Measurements from ENCODE around the gene KRTAP12-4.
A peak's percentile ranks its signal among the peaks of the same experiment; 100 is the strongest.
"Not testable (repeated sequence)": the region's sequence is repeated elsewhere in the genome, so short reads cannot be mapped to it uniquely, and the experiment has no call there.

The KRTAP12-4 gene

GRCh38 chr21:44654576-44655175 is at the start of gene KRTAP12-4:
Gene KRTAP12-4 (minus strand): TSS chr21:44654659. CDS start chr21:44654614, 45 bp downstream.
- Mint-ChIP-seq H3K4me1 (peaks cover 58% of the 10 kb centered on the region), H3K27ac (peak within 1 kb of the TSS; percentile 85), H3K9me3 (peaks cover 61% of the 10 kb centered on the region), H3K4me3 (no peak within 1 kb of the TSS), H3K36me3 (peaks cover 59% of the 10 kb centered on the region), H3K27me3 (peaks cover 3% of the 10 kb centered on the region)
- CTCF ChIA-PET, result interaction anchor here (1.0 kb wide), 1 partner anchor 31 kb away, joined by 3 read pairs; no protein-coding TSS in a partner anchor
- no peak for DNase-seq

- H3K4me3 Mint-ChIP-seq, result no peak overlapping the region
- CTCF ChIA-PET, result no interaction called here
- no peak for DNase-seq
- peaks cover 15% of the 10 kb centered on the region for H3K36me3 Mint-ChIP-seq
- H3K9me3 Mint-ChIP-seq, result peaks cover 12% of the 10 kb centered on the region
- peaks cover 2% of the 10 kb centered on the region for H3K4me1 Mint-ChIP-seq
- no peak overlapping the region for H3K27ac Mint-ChIP-seq
- H3K27me3 Mint-ChIP-seq, result peaks cover 100% of the 10 kb centered on the region
Observed at GRCh38 chr21:44703731-44704635, 49.5 kb upstream of the KRTAP12-4 start.

- no peak for DNase-seq
- Mint-ChIP-seq H3K27ac (no peak overlapping the region), H3K4me1 (no peaks in the 10 kb centered on the region), H3K4me3 (no peak overlapping the region), H3K27me3 (peaks cover 100% of the 10 kb centered on the region), H3K36me3 (peaks cover 15% of the 10 kb centered on the region), H3K9me3 (peaks cover 12% of the 10 kb centered on the region)
- CTCF ChIA-PET, result no interaction called here
Observed at GRCh38 chr21:44702973-44703730, 48.7 kb upstream of the KRTAP12-4 start.

- Mint-ChIP-seq H3K4me1 (no peaks in the 10 kb centered on the region), H3K9me3 (peaks cover 12% of the 10 kb centered on the region), H3K4me3 (no peak overlapping the region), H3K27me3 (peaks cover 100% of the 10 kb centered on the region), H3K36me3 (peaks cover 15% of the 10 kb centered on the region), H3K27ac (no peak overlapping the region)
- CTCF ChIA-PET, result interaction anchor here (0.6 kb wide), 1 partner anchor 92 kb away, joined by 3 read pairs; no protein-coding TSS in a partner anchor
- DNase-seq, result no peak
Observed at GRCh38 chr21:44702111-44702972, 47.9 kb upstream of the KRTAP12-4 start.

- peaks cover 100% of the 10 kb centered on the region for H3K27me3 Mint-ChIP-seq
- CTCF ChIA-PET, result interaction anchor here (0.6 kb wide), 1 partner anchor 92 kb away, joined by 3 read pairs; no protein-coding TSS in a partner anchor
- no peak overlapping the region for H3K27ac Mint-ChIP-seq
- no peak overlapping the region for H3K4me3 Mint-ChIP-seq
- DNase-seq, result no peak
- H3K36me3 Mint-ChIP-seq, result peaks cover 15% of the 10 kb centered on the region
- H3K9me3 Mint-ChIP-seq, result peaks cover 12% of the 10 kb centered on the region
- H3K4me1 Mint-ChIP-seq, result no peaks in the 10 kb centered on the region
Observed at GRCh38 chr21:44701541-44701940, 47.1 kb upstream of the KRTAP12-4 start.

- CTCF ChIA-PET, result no interaction called here
- no peak for DNase-seq
- peaks cover 10% of the 10 kb centered on the region for H3K36me3 Mint-ChIP-seq
- H3K27me3 Mint-ChIP-seq, result peaks cover 99% of the 10 kb centered on the region
- H3K27ac Mint-ChIP-seq, result no peak overlapping the region
- H3K4me3 Mint-ChIP-seq, result no peak overlapping the region
- peaks cover 8% of the 10 kb centered on the region for H3K9me3 Mint-ChIP-seq
- no peaks in the 10 kb centered on the region for H3K4me1 Mint-ChIP-seq
Observed at GRCh38 chr21:44701023-44701400, 46.6 kb upstream of the KRTAP12-4 start.

GRCh38 chr21:44700101-44701022 is 45.9 kb upstream of the KRTAP12-4 start:
- Mint-ChIP-seq H3K36me3 (peaks cover 6% of the 10 kb centered on the region), H3K27ac (no peak overlapping the region), H3K4me3 (no peak overlapping the region), H3K4me1 (no peaks in the 10 kb centered on the region), H3K27me3 (peaks cover 99% of the 10 kb centered on the region), H3K9me3 (peaks cover 3% of the 10 kb centered on the region)
- DNase-seq, result no peak
- CTCF ChIA-PET, result interaction anchor here (1.7 kb wide), 1 partner anchor 190 kb away, joined by 4 read pairs; no protein-coding TSS in a partner anchor

- peaks cover 3% of the 10 kb centered on the region for H3K36me3 Mint-ChIP-seq
- no peak overlapping the region for H3K27ac Mint-ChIP-seq
- DNase-seq, result no peak
- H3K27me3 Mint-ChIP-seq, result peaks cover 99% of the 10 kb centered on the region
- H3K9me3 Mint-ChIP-seq, result no peaks in the 10 kb centered on the region
- no peak overlapping the region for H3K4me3 Mint-ChIP-seq
- H3K4me1 Mint-ChIP-seq, result no peaks in the 10 kb centered on the region
- CTCF ChIA-PET, result interaction anchor here (0.6 to 1.7 kb wide), 3 partner anchors 9 to 189 kb away, joined by 3 to 4 read pairs (median 3); no protein-coding TSS in a partner anchor
Observed at GRCh38 chr21:44699502-44700001, 45.1 kb upstream of the KRTAP12-4 start.

GRCh38 chr21:44697811-44698734 is 43.6 kb upstream of the KRTAP12-4 start:
- CTCF ChIA-PET, result interaction anchor here (1.7 kb wide), 1 partner anchor 188 kb away, joined by 4 read pairs; no protein-coding TSS in a partner anchor
- Mint-ChIP-seq H3K9me3 (peaks cover 3% of the 10 kb centered on the region), H3K4me3 (no peak overlapping the region), H3K36me3 (no peaks in the 10 kb centered on the region), H3K27ac (no peak overlapping the region), H3K4me1 (peaks cover 3% of the 10 kb centered on the region), H3K27me3 (peaks cover 84% of the 10 kb centered on the region)
- no peak for DNase-seq

- H3K4me3 Mint-ChIP-seq, H3K36me3 Mint-ChIP-seq, H3K4me1 Mint-ChIP-seq, DNase-seq, H3K27ac Mint-ChIP-seq: not testable (repeated sequence)
- H3K27me3 Mint-ChIP-seq, result peaks cover 76% of the 10 kb centered on the region
- CTCF ChIA-PET, result interaction anchor here (1.4 kb wide), 1 partner anchor 96 kb away, joined by 3 read pairs; no protein-coding TSS in a partner anchor
- peaks cover 10% of the 10 kb centered on the region for H3K9me3 Mint-ChIP-seq
Observed at GRCh38 chr21:44697172-44697810, 42.8 kb upstream of the KRTAP12-4 start, which contains the start of gene KRTAP10-12. Gene KRTAP10-12 (plus strand): TSS chr21:44697172. CDS start chr21:44697202, 30 bp downstream.

- Mint-ChIP-seq H3K27me3 (peaks cover 69% of the 10 kb centered on the region), H3K27ac (no peak overlapping the region), H3K4me3 (no peak overlapping the region), H3K4me1 (peaks cover 3% of the 10 kb centered on the region), H3K9me3 (peaks cover 10% of the 10 kb centered on the region), H3K36me3 (no peaks in the 10 kb centered on the region)
- CTCF ChIA-PET, result interaction anchor here (1.4 kb wide), 1 partner anchor 97 kb away, joined by 3 read pairs; no protein-coding TSS in a partner anchor
- no peak for DNase-seq
Observed at GRCh38 chr21:44696572-44696971, 42.1 kb upstream of the KRTAP12-4 start.

Data from activated naive CD4-positive, alpha-beta T cell treated with anti-CD3 and anti-CD28 coated beads, Interleukin-2, amount 10 ng/mL, durations not matched to agents 7 days and 5 days (primary cell).